Jurkat, Clone E6-1 (cell line): ENCODE data around the gene GAPDHS.

Experiments
- DNase-seq: peaks from one replicate; pipeline ENCODE4 v3.0.0-alpha.2; 2011; ENCODE audit warnings: low read depth, low spot score
- H3K4me3 ChIP-seq: 2 replicates; pipeline ENCODE4 v1.5.1; 2011; ENCODE audit warnings: mild to moderate bottlenecking, low read length, control low read depth, moderate library complexity

GAPDHS gene

GRCh38 chr19:35563207-35563829 is 30.1 kb downstream of the GAPDHS start, which contains the start of gene ATP4A:
Gene ATP4A (minus strand): TSS chr19:35563658. CDS start chr19:35563629, 29 bp downstream.
- no peak within 1 kb of the TSS for H3K4me3 ChIP-seq
- no peak for DNase-seq

- no peak overlapping the region for H3K4me3 ChIP-seq
- no peak for DNase-seq
These were observed 32.0 kb downstream of the GAPDHS start for GRCh38 chr19:35565016-35565856.

GRCh38 chr19:35566738-35567137 is 33.5 kb downstream of the GAPDHS start:
- H3K4me3 ChIP-seq = no peak overlapping the region
- no peak for DNase-seq

GRCh38 chr19:35569281-35569781 is 36.1 kb downstream of the GAPDHS start:
- H3K4me3 ChIP-seq = no peak overlapping the region
- DNase-seq = no peak

- H3K4me3 ChIP-seq = no peak overlapping the region
- no peak for DNase-seq
These were observed 38.2 kb downstream of the GAPDHS start for GRCh38 chr19:35571406-35571965.

GRCh38 chr19:35577918-35578317 is 44.7 kb downstream of the GAPDHS start:
- no peak overlapping the region for H3K4me3 ChIP-seq

GRCh38 chr19:35578707-35579106 is 45.5 kb downstream of the GAPDHS start:
- H3K4me3 ChIP-seq = no peak overlapping the region
- DNase-seq = no peak

More at GRCh38 chr19:35577918-35578317, 44.7 kb downstream of the GAPDHS start:
- DNase-seq = no peak

GRCh38 chr19:35582760-35583159 is 49.5 kb downstream of the GAPDHS start:
- H3K4me3 ChIP-seq = no peak overlapping the region
- no peak for DNase-seq

GRCh38 chr19:35585848-35586247 is 52.6 kb downstream of the GAPDHS start, which contains the start of gene PMIS2:
Gene PMIS2 (plus strand): TSS chr19:35586173. CDS start chr19:35586260, 87 bp downstream.
- DNase-seq = peak; percentile 22

GRCh38 chr19:35587321-35587720 is 54.1 kb downstream of the GAPDHS start:
- no peak overlapping the region for H3K4me3 ChIP-seq
- no peak for DNase-seq

More at GRCh38 chr19:35585848-35586247, 52.6 kb downstream of the GAPDHS start, which contains the start of gene PMIS2:
- no peak within 1 kb of the TSS for H3K4me3 ChIP-seq

- H3K4me3 ChIP-seq = no peak overlapping the region
These were observed 57.6 kb downstream of the GAPDHS start for GRCh38 chr19:35590875-35591274.

GRCh38 chr19:35592226-35592625 is 59.0 kb downstream of the GAPDHS start:
- peak; percentile 52 for DNase-seq
- H3K4me3 ChIP-seq = no peak overlapping the region

More at GRCh38 chr19:35590875-35591274, 57.6 kb downstream of the GAPDHS start:
- no peak for DNase-seq
